ENCODE results near the gene MVK. TPM values are rescaled to one million over a fixed set of nuclear protein-coding genes. Genes with fewer than 3 reads are reported as not detected.

The MVK gene
- total RNA-seq, 1 donor from 2014 or later = 28.1 TPM

DNA sequence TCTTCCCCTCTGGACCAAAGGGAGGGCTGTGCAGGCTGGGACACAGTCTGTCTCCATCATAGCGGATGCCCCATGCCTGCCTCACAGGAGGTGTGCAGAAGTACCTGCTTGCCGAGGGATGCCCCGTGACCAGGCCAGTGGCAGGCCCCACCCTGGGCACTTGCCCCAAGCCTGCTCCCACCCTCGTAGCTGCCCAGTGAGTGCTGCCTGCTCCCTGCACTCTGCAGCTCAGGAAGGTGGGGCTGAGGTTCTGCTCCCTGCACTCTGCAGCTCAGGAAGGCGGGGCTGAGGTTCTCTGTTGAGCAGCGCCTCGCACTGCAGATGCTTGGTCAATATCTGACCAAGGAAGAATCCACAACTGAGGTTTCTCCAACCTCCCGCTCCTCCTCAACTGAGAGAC is 7.2 kb upstream of the MVK start:
- DNase-seq (ENCODE audit: extremely low spot score, unreplicated experiment) = no peak
- Mint-ChIP-seq H3K36me3 (peaks cover 10% of the 10 kb centered on the region), H3K4me1 (ENCODE audit: unreplicated experiment) (no peaks in the 10 kb centered on the region), H3K9me3 (no peaks in the 10 kb centered on the region), H3K4me3 (no peak overlapping the region), H3K27ac (no peak overlapping the region), H3K27me3 (no peaks in the 10 kb centered on the region)
- TF ChIP-seq, protein P1, sequence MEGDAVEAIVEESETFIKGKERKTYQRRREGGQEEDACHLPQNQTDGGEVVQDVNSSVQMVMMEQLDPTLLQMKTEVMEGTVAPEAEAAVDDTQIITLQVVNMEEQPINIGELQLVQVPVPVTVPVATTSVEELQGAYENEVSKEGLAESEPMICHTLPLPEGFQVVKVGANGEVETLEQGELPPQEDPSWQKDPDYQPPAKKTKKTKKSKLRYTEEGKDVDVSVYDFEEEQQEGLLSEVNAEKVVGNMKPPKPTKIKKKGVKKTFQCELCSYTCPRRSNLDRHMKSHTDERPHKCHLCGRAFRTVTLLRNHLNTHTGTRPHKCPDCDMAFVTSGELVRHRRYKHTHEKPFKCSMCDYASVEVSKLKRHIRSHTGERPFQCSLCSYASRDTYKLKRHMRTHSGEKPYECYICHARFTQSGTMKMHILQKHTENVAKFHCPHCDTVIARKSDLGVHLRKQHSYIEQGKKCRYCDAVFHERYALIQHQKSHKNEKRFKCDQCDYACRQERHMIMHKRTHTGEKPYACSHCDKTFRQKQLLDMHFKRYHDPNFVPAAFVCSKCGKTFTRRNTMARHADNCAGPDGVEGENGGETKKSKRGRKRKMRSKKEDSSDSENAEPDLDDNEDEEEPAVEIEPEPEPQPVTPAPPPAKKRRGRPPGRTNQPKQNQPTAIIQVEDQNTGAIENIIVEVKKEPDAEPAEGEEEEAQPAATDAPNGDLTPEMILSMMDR (conservative IDR thresholded peaks at IDR 0.05) = no peak

DNA sequence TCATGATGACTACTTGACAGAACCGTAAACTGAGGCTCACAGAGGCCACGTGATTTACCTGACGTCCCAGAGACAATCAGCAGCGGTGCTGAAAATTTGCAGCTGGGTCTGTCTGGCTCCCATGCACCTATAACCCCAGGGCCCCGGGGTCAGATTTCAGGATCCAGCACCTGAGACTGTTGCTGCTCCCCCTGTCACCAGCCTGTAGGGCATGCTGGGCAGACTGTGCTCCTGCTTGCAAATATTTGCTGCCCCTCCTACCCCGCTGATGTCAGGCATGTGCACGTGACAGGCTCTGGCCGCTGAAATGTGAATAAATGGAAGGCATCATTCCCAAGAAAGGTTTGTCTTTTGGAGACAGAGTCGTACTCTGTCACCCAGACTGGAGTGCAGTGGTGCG is 6.3 kb upstream of the MVK start:
- Mint-ChIP-seq H3K27ac (no peak overlapping the region), H3K27me3 (no peaks in the 10 kb centered on the region), H3K9me3 (no peaks in the 10 kb centered on the region), H3K4me1 (ENCODE audit: unreplicated experiment) (no peaks in the 10 kb centered on the region), H3K4me3 (no peak overlapping the region), H3K36me3 (peaks cover 10% of the 10 kb centered on the region)
- TF ChIP-seq, protein P1 (conservative IDR thresholded peaks at IDR 0.05) = no peak
- no peak for DNase-seq (ENCODE audit: extremely low spot score, unreplicated experiment)

DNA sequence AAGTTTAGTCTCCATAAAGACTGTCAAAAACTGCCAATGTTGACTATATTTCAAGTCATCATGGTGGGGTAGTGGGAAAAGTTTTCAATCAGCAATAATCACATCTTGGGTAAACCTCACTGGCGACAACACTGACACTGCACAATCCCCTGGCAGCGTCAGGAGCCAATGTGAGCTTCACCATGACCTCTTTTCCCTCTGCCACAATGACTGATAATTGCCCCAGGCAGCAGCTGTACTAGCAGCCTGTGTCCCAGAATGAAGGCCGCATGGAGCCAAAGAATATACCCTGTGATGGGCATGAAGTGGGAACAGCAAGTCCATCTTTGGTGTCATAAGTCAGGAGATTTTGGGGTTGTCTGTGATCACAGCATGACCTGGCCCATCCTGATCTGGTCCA is 5.6 kb upstream of the MVK start:
- peaks cover 10% of the 10 kb centered on the region for H3K36me3 Mint-ChIP-seq
- H3K27me3 Mint-ChIP-seq = no peaks in the 10 kb centered on the region
- no peak overlapping the region for H3K4me3 Mint-ChIP-seq
- peaks cover 6% of the 10 kb centered on the region for H3K4me1 Mint-ChIP-seq (ENCODE audit: unreplicated experiment)
- TF ChIP-seq, protein P1 (conservative IDR thresholded peaks at IDR 0.05) = no peak
- DNase-seq (ENCODE audit: extremely low spot score, unreplicated experiment) = no peak
- H3K27ac Mint-ChIP-seq = no peak overlapping the region
- no peaks in the 10 kb centered on the region for H3K9me3 Mint-ChIP-seq

DNA sequence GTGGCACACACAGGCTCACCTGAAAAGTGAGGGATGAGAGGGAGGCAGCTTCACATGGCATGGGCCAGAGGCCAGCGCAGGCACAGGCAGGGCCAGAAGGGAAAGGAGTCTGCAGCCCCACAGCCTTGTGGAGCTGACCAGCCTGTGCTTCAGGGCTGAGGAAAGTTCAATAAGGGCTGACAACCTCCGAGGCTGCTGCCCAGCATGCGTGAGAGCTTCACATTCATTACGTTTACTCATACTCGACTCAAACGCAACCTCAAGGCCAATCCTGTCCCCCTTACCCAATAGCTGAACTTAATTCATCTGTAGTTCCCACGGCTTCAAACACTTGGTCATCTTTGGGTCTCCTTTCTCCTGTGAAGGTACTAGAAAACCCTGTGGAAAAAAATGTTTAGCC is 5.1 kb upstream of the MVK start:
- H3K9me3 Mint-ChIP-seq = no peaks in the 10 kb centered on the region
- TF ChIP-seq, protein P1 (conservative IDR thresholded peaks at IDR 0.05) = no peak
- no peak overlapping the region for H3K4me3 Mint-ChIP-seq
- no peaks in the 10 kb centered on the region for H3K27me3 Mint-ChIP-seq
- H3K27ac Mint-ChIP-seq = no peak overlapping the region
- peaks cover 10% of the 10 kb centered on the region for H3K36me3 Mint-ChIP-seq
- peaks cover 8% of the 10 kb centered on the region for H3K4me1 Mint-ChIP-seq (ENCODE audit: unreplicated experiment)
- DNase-seq (ENCODE audit: extremely low spot score, unreplicated experiment) = no peak

DNA sequence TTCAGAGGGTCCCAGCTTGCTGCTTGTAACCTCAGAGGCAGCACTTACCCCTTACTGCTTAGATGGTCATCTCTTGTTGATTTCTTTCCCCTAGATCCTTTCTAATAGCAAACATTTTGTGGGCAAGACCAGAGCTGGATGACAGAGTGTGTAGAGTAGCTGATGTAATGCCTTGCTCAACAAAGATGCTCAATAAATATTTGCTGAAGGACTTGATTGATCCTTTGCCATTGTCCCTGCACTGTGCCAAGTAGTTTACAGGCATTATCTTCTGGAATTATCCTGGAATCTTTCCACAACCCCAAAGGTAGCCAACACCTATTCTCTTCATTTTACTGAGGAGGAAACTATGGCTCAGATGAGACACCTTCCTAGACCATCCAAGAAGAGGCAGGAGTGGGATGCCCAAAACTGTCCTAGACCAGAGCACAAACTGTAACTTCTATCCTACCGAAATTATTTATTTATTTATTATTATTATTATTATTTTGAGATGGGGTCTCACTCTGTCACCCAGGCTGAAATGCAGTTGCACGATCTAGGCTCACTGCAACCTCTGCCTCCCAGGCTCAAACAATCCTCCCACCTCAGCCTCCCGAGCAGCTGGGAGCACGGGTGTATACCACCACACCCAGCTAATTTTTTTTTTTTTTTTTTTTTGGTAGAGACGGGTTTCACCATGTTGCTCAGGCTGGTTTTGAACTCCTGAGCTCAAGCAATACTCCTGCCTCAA is 1.7 kb upstream of the MVK start:
- Mint-ChIP-seq H3K36me3 (peaks cover 7% of the 10 kb centered on the region), H3K27ac (peak overlapping the region; percentile 39), H3K9me3 (no peaks in the 10 kb centered on the region), H3K4me1 (ENCODE audit: unreplicated experiment) (peaks cover 18% of the 10 kb centered on the region), H3K4me3 (peak overlapping the region; percentile 97), H3K27me3 (no peaks in the 10 kb centered on the region)
- TF ChIP-seq, protein P1 (conservative IDR thresholded peaks at IDR 0.05) = no peak
- DNase-seq (ENCODE audit: extremely low spot score, unreplicated experiment) = no peak

Measured in type B pancreatic cell (in vitro differentiated cells).